Measurements from ENCODE around the gene SBF2.
"Not testable (repeated sequence)": the region's sequence is repeated elsewhere in the genome, so short reads cannot be mapped to it uniquely, and the experiment has no call there.

Gene SBF2

DNA sequence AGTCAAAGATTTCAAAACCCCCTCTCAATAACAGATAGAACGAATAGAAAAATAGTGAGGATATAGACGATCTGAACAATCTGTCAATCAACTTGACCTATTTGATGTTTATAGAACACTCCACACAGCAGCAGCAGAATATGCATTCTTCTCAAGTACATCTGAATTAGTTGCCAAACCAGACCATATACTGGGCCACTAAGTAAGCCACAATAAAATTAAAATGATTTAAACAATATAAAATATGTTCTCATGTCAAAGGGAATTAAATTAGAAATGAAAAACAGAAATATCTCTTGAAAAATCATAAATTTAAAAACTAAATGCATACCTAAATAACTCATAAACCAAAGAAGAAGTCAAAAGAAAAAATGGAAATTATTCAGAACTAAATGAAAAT is 229.2 kb downstream of the SBF2 start:
- DNase-seq (ENCODE audit: low read depth) = no peak

DNA sequence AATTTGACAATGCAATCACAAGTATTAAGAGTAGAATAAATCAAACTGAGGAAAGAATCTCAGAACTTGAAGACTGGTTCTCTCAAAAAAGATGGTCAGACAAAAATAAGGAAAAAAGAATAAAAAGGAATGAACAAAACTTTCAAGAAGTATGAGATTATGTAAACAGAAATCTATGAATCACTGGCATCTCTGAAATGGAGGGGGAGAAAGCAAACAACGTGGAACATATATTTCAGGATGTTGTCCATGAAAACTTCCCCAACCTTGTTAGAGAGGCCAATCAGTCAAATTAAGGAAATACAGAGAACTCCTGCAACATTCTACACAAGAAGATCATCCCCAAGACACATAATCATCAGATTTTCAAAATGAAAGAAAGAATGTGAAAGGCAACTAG is 235.7 kb downstream of the SBF2 start:
- no peak for DNase-seq (ENCODE audit: low read depth)

DNA sequence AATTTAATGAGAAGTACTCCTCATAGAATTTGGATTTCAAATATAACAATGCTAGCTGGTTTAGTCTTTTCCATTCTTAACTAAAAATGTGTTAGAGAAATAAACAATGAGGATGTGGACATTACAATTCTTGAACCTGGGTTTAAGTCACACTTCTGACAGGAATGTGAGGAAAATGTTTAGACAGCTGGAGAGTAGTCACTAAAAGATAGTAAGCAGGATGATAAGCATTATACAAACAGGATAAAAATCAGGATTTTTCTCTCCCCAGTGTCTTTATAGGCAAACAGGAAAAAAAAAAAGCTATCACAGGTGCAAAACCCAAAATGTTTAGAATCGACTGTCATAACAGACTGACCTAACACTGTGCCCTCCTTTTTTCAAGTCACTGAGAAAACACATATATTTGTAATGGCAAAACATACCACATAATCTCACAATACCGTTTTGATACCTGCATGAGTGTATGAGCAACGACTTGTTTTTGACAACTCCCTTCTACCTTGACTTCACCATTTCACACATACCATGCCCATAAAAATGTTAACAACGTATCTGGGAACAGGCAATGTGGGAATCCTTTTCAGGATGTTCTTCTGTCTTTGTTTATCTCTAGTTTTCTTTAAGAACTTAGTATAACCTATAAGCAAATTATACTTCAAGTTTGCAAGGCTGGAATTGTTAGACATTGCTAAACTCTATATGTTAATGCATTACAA is 242.0 kb downstream of the SBF2 start:
- no peak for DNase-seq (ENCODE audit: low read depth)

DNA sequence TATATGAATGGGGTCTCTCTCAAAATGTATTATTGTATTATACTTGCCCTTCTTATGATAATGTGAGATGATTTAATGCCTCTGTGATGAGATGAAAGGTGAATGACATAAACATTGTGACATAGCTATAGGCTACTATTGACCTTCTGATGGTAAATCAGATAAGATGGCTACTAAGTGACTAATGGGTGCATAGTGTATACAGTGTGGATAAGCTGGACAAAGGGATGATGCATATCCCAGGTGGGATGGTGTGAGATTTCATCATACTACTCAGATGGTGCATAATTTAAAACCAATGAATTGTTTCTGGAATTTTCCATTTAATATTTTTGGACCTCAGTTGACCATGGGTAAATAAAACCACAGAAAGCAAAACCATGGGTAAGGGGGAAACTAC is 243.5 kb downstream of the SBF2 start:
- no peak for DNase-seq (ENCODE audit: low read depth)

DNA sequence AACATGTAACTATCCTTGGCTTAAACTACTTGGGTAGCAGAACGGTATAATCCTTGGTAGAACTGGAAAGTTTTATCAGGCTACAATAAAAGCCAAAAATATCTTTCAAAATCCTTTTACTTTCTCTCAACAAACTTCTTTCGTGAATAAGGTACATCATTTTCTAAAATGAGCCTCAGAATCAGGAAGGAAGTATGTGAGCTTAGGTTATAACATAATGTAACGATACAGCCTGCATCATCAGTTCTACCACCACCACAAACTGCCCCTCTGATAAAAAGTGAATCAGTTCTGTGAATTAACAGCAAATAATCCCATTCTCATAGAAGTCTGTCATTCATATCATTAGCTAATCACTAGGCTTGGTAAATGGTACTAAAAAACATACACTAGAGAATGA is 244.3 kb downstream of the SBF2 start:
- no peak for DNase-seq (ENCODE audit: low read depth)

DNA sequence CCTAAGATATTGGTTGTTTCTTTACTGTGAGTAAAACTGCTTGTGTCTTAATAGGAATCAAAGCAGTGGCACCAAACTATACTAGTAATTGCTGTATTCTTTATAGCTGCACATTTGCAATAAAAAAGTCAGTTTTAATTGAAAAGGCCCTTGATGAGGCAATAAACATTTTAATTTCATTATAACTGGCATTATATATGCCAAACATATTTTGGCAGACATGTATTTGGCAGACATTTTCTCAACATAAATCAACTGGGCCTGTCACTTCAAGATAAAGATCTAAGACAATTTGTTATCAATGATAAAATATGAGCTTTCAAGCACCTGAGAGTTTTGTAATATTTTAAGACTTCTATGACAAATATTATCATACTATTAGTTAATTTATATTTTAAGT is 245.7 kb downstream of the SBF2 start:
- DNase-seq (ENCODE audit: low read depth) = no peak

DNA sequence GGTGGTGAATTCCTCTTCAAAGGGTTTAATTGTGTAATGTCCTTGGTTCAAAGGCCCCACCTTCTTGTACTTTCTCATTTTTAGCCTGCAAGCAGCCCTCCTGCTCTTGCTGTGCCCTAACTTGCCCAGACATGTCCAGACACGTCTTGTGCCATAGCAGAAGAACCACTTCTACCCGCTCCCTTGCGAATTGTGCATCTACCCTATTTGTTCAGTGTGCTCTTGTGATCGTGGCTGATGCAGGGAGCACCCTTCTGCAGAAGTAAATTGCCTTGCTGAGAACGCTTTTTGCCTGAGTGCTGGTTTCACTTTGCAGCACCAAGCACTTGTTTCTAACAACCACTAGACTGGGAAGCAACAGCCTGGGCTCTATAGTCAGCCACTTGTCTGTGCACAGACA is 249.4 kb downstream of the SBF2 start:
- DNase-seq (ENCODE audit: low read depth) = no peak

DNA sequence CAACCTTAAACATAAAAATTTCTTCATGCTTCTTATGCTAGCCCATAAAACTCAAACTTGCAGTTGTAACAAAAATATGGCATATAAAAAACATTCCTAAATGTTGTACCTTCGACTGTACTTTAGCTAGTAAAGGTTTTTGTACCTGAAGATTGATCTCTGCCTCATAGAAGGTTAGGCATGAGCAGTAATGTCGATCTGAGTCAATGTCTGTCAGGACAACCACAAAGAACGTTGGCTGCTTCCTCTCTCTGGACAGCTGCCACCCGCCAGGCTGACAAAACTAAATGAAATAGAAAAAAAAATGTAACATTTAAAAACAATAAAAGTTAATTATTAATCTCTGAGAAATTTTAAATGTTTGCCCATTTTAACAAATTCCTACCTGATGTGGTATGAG is 251.3 kb downstream of the SBF2 start:
- DNase-seq (ENCODE audit: low read depth) = no peak

DNA sequence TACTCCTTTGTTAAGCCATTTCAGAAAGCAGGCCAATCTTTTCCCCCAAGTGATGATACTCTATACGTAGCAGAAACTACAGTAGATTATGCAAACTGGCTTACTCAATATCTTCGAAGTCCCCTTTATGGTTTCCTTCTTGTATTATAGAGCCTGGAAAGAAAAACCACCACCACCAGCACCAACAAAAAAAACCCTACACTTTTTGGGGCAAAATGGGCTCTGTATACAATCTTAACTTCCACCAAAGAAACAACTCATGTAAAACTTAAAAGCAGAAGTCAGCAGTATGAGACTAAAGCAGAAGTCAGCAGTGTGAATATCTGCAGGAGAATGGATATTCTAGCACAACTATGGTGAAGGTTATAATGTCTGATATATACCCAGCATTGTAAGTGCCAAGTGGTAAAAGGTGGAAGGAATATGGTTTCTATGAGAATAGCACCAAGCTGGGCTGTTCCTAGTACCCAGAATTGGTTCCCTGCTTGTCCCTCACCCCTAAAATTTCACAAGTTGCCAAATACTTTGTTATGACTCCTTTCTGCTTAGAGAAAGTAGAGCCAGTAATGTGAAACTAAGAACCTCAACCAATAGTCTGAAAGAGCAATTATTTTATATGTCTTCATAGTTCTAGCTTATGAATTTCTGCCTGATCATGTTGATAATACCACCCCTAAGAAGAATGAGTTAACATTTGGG is 252.1 kb downstream of the SBF2 start:
- no peak for DNase-seq (ENCODE audit: low read depth)

DNA sequence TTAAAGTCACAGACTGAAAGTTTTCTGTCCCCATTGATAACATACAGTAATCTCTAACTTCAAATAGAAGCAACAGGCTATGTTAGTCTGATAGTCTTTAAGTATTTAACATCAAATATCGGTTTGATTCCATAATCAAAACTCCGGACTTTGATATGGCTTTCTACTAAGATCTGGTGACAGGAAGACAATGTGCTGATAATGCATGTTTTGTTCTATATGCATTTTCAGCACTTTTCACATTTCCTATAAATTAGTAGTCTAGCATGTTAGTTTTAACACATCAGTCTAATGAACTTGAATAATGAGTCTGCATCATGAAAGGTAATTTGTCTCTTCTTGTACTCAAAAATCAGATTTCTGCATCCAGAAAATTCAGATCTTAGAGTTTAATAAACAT is 252.7 kb downstream of the SBF2 start:
- no peak for DNase-seq (ENCODE audit: low read depth)

DNA sequence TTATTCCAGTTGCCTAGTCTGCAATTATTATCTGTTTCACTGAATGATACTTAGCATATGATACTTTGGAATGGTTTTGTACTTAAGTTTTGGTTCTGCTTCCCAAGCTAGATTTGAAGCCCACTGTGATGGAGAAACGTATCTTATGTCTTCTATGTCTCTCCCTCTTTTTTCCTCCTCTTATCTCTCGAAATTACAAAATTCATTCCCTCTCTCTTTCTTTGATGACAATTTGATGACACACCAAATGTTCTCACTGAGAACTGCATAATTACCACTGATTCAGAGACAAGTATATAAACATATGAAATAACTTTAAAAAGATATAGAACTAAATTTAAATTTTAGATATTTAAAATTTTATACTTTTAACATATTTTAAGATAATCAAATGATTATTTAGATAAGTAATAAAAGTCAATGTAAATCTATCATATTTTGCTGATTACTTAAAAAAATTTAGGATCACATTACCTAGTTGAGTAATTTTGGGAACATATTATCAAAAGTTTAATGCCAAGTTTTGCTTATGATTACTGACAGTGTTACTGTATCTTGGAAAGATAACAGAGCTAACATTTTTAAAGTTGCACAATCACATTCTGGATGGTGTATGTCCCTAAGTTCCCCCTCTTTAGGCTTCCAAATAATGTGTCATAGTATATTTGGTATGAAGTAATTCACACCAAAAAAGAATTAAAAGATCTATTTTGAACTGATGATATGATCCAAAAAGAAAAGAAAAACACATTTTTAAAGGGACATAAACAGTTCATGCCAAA is 255.3 kb downstream of the SBF2 start:
- no peak for DNase-seq (ENCODE audit: low read depth)

DNA sequence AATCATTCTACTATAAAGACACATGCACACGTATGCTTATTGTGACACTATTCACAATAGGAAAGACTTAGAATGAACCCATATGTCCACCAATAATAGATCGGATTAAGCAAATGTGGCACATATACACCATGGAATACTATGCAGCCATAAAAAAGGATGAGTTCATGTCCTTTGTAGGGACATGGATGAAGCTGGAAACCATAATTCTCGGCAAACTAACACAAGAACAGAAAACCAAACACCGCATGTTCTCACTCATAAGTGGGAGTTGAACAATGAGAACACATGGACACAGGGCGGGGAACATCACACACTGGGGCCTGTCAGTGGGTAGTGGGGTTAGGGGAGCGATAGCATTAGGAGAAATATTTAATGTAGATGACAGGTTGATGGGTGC is 258.1 kb downstream of the SBF2 start:
- DNase-seq (ENCODE audit: low read depth) = not testable (repeated sequence)

DNA sequence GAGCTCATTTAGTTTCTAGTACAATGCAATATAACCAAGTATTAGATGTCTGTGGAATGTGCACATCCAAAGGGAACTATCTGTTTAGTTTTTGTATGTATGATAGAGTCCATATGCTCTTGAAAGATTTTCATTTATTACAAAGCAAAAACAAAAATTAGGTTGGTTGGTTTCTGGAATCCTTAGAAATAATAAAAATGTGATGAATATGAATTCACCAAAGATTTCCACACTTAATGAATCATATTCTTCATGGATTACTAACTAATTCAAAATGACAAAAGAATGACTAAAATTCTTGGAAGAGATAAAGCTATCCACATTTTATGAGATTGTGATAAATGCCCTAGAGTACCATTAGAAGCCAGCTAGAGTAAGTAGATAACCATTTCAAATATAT is 261.1 kb downstream of the SBF2 start:
- DNase-seq (ENCODE audit: low read depth) = no peak

DNA sequence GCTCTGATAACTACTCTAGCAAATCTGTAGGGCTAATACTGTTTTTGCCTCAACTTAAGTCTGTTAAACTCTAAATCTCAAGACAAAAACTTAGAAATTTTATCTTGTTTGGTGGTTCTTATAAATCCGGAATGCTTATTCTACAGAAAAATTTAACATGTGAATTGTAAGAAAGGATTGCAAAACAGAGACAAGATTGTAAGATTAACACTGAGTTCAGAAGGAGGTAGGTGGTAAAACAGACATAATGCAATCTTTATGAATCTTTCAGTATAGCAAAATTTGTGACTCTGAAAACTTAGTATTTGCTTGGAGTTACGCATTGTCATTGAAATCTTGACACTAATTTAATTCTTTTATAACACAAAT is 263.9 kb downstream of the SBF2 start:
- no peak for DNase-seq (ENCODE audit: low read depth)

DNA sequence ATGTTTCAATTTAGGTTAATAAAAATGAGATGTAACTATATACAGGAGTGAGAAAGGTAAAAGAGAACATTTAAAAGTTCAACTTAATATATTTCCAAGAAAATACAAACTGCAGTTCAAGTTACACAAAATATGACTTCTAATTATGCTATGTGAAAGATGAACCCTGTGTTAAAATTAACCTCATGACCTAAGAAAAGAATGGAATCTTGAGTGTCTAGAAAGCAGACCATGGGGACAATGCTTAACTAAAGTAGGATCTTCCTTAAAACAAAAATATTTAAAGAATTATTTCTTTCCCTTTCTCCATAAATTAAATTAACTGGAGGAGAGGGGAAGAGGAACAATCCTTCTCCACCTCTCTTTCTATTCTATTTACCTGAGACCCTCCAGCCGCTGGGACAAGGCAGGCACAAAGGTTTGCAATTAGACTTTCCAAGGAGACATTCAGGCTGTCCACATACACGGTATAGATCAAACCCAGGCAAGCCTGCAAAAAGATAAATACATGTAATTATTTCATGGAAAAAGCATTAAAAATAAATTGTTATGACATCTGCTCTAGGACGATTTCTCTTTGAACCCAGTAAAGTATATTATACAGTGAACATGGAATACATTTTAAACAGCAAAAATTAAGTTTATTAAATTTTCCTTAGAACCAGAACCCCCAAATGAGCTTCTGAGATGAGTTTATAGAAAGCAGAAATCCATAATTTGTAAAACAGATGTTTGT is 264.5 kb downstream of the SBF2 start:
- no peak for DNase-seq (ENCODE audit: low read depth)

DNA sequence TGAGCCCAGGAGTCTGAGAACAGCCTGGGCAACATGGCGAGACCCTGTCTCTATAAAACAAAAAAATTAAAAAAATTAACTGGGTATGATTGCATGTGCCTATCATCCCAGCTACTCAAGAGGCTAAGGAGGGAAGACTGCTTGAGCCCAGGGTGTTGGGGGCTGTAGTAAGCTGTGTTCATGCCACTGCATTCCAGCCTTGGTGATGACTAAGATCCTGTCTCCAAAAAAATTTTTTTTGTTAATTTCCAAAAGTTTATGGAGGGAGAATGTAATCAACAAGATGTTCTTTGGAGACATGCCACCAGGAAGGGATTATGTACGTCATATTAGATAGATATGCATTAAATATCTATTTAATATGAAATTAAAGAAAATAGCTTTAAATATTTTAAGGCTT is 267.5 kb downstream of the SBF2 start:
- DNase-seq (ENCODE audit: low read depth) = no peak

DNA sequence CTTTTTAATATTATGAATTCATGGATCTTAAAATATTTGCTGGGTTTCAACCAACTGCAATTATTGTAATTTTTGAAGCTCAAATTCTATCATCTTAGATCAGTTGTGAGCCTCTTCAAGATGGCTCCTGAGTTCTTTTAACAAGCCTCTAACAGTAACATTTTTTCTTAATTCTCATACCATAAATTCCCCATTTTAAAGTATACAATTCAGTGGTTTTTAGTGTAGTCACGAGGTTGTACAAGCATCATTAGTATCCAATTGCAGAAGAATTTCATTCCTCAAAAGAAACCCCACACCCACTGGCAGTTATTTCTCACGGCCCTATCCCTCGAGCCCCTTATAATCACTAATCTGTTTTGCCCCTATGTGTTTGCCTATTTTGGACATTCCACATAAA is 270.8 kb downstream of the SBF2 start:
- no peak for DNase-seq (ENCODE audit: low read depth)

DNA sequence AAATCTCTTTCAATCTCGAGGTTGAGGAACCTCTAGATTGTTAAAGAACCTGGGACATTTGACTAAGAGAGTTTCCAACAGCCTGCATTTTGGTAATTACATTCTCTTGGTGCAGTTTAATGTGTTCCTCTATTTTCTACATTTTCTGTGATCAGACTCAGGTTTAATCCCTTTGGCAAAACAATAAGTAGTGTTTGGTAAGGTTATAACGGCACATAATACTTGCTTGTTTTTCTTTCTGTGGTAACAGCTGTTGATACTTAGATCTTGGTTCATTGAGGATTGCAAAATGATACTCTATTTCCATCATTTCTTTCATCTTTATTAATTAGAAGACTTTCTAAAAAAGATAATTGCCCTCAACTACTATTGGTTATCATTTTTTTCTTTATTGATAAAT is 271.3 kb downstream of the SBF2 start:
- no peak for DNase-seq (ENCODE audit: low read depth)

DNA sequence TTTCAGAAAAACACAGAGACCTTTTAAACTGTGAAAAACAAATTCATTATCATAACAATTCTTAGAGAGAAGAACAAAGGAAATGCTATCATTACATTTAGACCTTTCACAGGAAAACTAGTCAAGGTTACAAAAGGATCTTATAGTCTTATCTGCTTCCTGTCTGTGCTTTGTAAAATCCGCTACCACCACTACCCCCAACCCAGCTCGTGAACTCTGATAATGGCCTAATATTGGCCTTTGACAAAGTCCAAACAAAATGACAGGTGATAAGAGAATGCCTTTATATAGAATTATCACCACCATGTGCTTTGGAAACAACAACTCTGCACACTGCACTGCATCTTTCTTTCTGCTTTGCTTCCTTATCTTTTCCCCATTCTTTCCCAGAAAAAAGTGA is 272.5 kb downstream of the SBF2 start:
- DNase-seq (ENCODE audit: low read depth) = no peak

DNA sequence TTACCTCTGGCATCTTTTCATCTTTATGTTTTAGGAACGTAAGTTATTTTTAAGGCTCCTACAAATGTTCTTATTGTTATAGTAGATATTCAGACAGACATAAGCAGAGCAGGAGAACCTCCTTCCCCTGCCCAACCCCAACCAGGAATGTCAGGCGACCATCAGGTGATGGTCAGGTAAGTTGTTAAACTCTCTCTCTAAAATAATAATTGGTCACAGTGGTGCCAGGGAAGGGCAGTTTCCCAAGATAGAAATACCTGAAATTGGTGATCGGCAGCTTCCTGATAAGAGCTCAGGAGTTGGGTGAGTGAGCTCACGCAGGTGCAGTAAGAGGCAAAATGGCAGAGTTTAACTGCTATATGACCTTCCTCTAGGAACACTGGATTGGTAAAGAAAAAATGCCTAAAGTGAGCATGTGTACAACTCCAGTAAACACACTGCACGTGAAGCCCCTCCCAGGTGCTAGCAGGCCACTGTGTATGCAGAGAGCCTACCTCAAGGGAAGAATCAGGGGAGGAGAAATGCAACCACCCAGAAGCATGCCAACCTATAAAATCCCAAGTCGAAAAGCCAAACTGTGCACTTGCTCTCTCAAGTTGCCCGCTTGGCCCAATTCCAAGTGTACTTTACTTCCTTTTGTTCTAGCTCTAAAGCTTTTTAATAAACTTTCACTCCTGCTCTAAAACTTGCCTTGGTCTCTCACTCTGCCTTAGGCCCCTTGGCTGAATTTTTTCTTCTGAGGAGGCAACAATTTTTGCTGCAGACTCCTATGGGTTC is 273.9 kb downstream of the SBF2 start:
- no peak for DNase-seq (ENCODE audit: low read depth)

DNA sequence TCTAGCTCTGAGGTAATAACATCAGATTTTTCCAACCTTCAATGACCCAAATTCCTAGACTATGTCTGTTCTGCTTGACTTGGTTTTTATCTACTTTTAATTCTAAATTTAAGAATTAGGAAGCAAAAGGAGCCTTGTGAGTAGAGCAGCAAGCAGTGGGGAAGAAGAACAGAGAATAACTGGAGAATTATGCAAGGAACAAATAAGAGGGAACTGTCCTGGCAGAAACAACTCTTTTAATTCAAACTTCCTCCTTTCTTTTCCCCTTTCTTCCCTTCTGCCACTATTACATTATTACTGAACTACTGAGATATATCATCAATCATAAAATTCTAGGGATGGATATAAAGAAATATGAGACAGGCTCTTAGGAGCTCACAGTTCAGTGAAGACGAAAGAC is 276.1 kb downstream of the SBF2 start:
- no peak for DNase-seq (ENCODE audit: low read depth)

DNA sequence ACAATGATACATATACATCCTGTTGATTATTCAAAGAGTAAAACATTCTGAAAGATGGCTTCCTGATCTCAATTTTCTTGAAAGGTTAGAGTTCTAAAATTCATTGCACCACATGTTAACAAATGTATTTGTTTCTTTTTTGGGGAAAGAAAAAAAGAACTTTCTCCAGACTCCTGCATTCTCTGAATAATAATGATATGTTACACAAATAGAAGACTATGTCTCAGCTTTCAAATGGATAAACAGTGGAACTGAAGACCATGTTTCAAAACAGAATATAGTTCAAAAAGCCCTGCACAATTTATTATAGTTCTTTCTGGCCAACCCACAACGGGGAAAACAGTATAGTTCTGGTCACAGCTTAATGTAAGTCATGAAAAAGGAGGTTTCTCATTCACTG is 277.0 kb downstream of the SBF2 start:
- no peak for DNase-seq (ENCODE audit: low read depth)
